ENCODE data around the gene TAF8. TPM values are rescaled to one million over a fixed set of nuclear protein-coding genes. Genes with fewer than 3 reads are reported as not detected.

TAF8 gene
- polyA plus RNA-seq, 1 experiment = 13.9 TPM

- no peak for TF ChIP-seq CTCF (IDR thresholded peaks at IDR 0.05; ENCODE audit: insufficient read depth, low read depth, low read length)
Measured at GRCh38 chr6:42038811-42039408, 11.4 kb upstream of the TAF8 start.

DNA sequence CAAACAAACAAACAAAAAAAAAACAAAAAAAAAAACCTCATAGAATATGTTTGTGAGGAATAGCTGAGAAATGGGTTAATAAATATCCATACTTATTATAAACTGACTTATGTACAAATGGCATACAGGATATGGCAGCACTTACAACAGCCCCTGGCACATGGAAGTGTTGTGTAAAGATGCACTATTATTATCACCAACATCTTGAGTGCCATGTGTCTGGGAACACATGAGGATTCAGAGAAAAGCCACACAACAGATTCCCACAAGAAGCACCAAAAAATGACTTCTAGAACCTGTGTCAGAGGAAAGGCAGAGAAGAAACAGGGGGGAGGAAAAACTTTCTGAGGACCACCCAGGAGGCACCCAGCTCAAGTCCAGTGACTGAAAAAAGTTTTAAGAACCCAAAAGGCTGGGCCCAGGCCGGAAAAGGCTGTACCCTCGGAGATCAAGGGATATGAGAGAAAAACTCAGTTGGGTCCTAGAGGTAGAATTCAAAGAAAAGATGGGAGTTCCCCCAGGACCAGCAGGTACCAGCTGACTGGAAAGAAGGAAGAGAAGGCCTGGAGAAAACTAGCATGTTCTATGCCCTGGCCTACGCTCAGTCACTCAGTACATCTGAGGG is 9.4 kb upstream of the TAF8 start:
- ChIA-PET POLR2A (no interaction called here), CTCF (interaction anchor here (1.0 to 12.7 kb wide), 10 partner anchors 10 to 263 kb away, joined by 3 to 152 read pairs (median 3); partner anchors contain the start of genes CCND3, TAF8 and TOMM6)
- no peak for TF ChIP-seq CTCF (IDR thresholded peaks at IDR 0.05; ENCODE audit: insufficient read depth, low read depth, low read length)
- no peaks in the 10 kb centered on the region for H3K36me3 ChIP-seq (ENCODE audit: control insufficient read depth, insufficient read depth, low read length)
- no peaks in the 10 kb centered on the region for H3K27me3 ChIP-seq (ENCODE audit: control insufficient read depth, insufficient read depth, low read length)
- DNase-seq (ENCODE audit: low read depth) = no peak
- no peak overlapping the region for H3K4me3 ChIP-seq (ENCODE audit: low read depth, low read length)

More at GRCh38 chr6:42038811-42039408, 11.4 kb upstream of the TAF8 start:
- POLR2A ChIA-PET = no interaction called here
- Histone ChIP-seq H3K36me3 (ENCODE audit: control insufficient read depth, insufficient read depth, low read length) (no peaks in the 10 kb centered on the region), H3K27me3 (ENCODE audit: control insufficient read depth, insufficient read depth, low read length) (no peaks in the 10 kb centered on the region), H3K4me3 (ENCODE audit: low read depth, low read length) (no peak overlapping the region)
- CTCF ChIA-PET = interaction anchor here (0.8 to 12.7 kb wide), 2 partner anchors 101 to 252 kb away, joined by 3 to 152 read pairs; partner anchors contain the start of genes CCND3 and TOMM6
- no peak for DNase-seq (ENCODE audit: low read depth)

GRCh38 chr6:42041481-42042053 is 8.8 kb upstream of the TAF8 start:
- no peak for DNase-seq (ENCODE audit: low read depth)
- POLR2A ChIA-PET = no interaction called here

GRCh38 chr6:42042108-42042507 is 8.2 kb upstream of the TAF8 start:
- CTCF ChIA-PET = interaction anchor here (0.8 to 12.7 kb wide), 8 partner anchors 14 to 262 kb away, joined by 3 to 152 read pairs (median 5); partner anchors contain the start of genes CCND3, FRS3 and TOMM6
- Histone ChIP-seq H3K36me3 (ENCODE audit: control insufficient read depth, insufficient read depth, low read length) (no peaks in the 10 kb centered on the region), H3K4me3 (ENCODE audit: low read depth, low read length) (no peak overlapping the region), H3K27me3 (ENCODE audit: control insufficient read depth, insufficient read depth, low read length) (no peaks in the 10 kb centered on the region; the same call in 1 of the 2 replicates)
- no peak for DNase-seq (ENCODE audit: low read depth)
- TF ChIP-seq CTCF (IDR thresholded peaks at IDR 0.05; ENCODE audit: insufficient read depth, low read depth, low read length) = no peak
- POLR2A ChIA-PET = no interaction called here

More at GRCh38 chr6:42041481-42042053, 8.8 kb upstream of the TAF8 start:
- no peak for TF ChIP-seq CTCF (IDR thresholded peaks at IDR 0.05; ENCODE audit: insufficient read depth, low read depth, low read length)
- CTCF ChIA-PET = interaction anchor here (0.8 to 12.7 kb wide), 10 partner anchors 13 to 263 kb away, joined by 3 to 152 read pairs (median 3); partner anchors contain the start of genes CCND3, FRS3 and TOMM6
- no peaks in the 10 kb centered on the region for H3K36me3 ChIP-seq (ENCODE audit: control insufficient read depth, insufficient read depth, low read length)
- H3K27me3 ChIP-seq (ENCODE audit: control insufficient read depth, insufficient read depth, low read length) = no peaks in the 10 kb centered on the region
- no peak overlapping the region for H3K4me3 ChIP-seq (ENCODE audit: low read depth, low read length)
